Brain microvascular endothelial cell (primary cell): Measurements from ENCODE around the gene SAMD4A.

Source experiments
- DNase-seq: peaks from one replicate; pipeline ENCODE4 v3.0.0-alpha.2; 2020
- H3K27ac ChIP-seq: fragments of 250-450 bp; sonication (Bioruptor Pico); 2 replicates; pipeline ENCODE4 v1.5.1; 2020; ENCODE audit warnings: mild to moderate bottlenecking, moderate library complexity
- H3K27me3 ChIP-seq: fragments of 250-450 bp; sonication (Bioruptor Pico); replicated peaks from 2 replicates; pipeline ENCODE4 v1.5.1; 2020; ENCODE audit warnings: mild to moderate bottlenecking
- H3K36me3 ChIP-seq: fragments of 250-450 bp; sonication (Bioruptor Pico); replicated peaks from 2 replicates; pipeline ENCODE4 v1.5.1; 2020; ENCODE audit warnings: mild to moderate bottlenecking
- H3K4me3 ChIP-seq: 2 replicates; pipeline ENCODE4 v1.5.1; 2011; ENCODE audit warnings: low read depth, mild to moderate bottlenecking, control low read depth, low read length, moderate library complexity
- in situ Hi-C: cut with HindIII; loops from 2 replicates; pipeline ENCODE4 v1.10.0; 2017; ENCODE audit warnings: low sequenced_read_pairs, low pct_ligation_motif_present
- TF ChIP-seq, protein P1 (sequence below): IDR thresholded peaks from 2 replicates; pipeline ENCODE4 v1.5.1; 2011; ENCODE audit warnings: low read depth, mild to moderate bottlenecking, moderate library complexity, low read length, control low read depth, inconsistent platforms; ENCODE audit errors: missing control alignments

SAMD4A gene

DNA sequence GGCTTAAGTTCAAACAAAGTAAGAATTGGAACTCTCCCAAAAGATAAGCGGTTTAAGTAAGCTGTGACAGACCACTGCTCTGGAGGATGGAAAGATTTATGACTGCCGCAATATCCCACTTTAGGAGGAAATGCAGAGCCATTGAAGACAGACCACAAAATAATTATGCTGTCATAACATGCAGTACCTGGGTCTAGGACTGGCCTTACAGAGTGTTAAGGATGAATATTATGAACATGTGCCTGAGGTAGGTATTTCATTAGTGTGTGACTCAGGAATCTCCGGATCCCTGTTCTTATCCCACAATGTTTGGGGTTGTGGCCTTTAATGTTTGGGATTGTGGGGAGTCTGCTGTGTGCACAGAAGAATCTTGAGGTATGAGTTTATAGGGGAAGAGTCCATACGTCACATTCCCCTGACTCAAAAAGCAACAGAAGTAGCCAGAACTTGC lies 114.9 kb downstream of the SAMD4A start:
- in situ Hi-C loops: no loop called here
- Histone ChIP-seq H3K27ac (peak overlapping the region; percentile 6), H3K4me3 (no peak overlapping the region), H3K36me3 (no peaks in the 10 kb centered on the region), H3K27me3 (no peaks in the 10 kb centered on the region)
- TF ChIP-seq, protein P1, sequence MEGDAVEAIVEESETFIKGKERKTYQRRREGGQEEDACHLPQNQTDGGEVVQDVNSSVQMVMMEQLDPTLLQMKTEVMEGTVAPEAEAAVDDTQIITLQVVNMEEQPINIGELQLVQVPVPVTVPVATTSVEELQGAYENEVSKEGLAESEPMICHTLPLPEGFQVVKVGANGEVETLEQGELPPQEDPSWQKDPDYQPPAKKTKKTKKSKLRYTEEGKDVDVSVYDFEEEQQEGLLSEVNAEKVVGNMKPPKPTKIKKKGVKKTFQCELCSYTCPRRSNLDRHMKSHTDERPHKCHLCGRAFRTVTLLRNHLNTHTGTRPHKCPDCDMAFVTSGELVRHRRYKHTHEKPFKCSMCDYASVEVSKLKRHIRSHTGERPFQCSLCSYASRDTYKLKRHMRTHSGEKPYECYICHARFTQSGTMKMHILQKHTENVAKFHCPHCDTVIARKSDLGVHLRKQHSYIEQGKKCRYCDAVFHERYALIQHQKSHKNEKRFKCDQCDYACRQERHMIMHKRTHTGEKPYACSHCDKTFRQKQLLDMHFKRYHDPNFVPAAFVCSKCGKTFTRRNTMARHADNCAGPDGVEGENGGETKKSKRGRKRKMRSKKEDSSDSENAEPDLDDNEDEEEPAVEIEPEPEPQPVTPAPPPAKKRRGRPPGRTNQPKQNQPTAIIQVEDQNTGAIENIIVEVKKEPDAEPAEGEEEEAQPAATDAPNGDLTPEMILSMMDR: no peak
- peak; percentile 27 for DNase-seq

DNA sequence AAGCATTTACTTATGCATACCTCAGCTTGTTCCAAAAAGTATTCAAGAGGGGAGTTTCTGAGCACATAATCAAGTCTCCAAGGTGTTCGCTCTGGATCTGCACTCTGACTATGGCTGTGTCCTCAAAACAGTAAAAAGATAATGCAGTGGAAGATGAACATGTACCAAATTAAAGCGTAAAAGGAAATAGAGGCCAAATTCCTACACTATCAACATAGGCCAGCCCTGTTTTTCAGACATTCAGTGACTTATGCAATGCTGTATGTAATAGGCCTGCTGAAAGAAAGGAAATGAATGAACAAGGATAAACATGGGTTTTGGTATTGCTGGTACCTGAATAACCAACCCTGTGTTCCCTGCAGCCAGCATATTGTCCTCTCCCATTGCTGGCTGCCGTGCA lies 115.7 kb downstream of the SAMD4A start:
- TF ChIP-seq, protein P1: no peak
- DNase-seq: no peak
- H3K27ac ChIP-seq: no peak overlapping the region
- in situ Hi-C loops: no loop called here
- no peaks in the 10 kb centered on the region for H3K27me3 ChIP-seq
- no peaks in the 10 kb centered on the region for H3K36me3 ChIP-seq
- no peak overlapping the region for H3K4me3 ChIP-seq

DNA sequence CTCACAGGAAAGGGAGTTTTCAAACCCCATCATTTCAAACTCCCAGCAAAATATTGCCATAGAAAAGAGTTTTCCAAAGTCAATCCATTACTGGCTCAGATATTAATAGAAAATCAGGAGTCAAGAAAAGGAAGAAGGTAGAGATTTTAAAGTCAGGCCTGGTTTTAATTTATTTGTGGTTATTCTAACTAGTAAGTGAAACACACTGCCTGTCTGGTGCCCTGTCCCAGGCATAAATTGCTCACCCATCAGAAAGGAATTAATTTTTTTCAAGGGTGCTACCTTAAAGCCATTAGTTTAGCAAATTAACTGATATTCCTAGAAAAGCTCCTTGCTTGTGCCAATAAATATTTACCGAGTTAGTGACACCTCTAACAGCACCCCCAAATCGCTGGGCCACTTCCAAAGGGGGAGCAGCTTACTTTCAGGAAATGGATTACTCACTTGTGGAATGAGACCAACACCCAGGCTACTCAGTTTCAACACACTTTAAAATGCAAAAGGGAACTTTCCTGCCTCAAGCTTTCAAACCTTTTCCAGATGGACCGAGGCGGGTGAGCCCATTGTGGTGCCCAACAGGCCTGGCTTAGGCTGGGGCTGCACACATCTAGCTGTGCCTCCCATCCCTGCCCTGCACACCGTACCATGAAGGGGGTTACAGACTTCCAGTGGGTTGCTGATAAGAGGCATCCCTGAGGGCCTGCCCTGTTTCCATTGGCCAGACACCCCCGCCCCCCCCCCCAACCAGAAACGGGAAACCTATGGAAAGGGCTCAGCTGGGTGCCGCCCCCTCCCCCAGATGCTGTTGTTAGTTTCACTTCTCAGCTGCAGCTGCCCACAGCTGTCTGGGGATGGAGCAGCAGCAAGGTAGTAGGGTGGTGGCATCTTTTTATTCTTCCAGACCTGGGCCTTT lies 117.2 kb downstream of the SAMD4A start:
- in situ Hi-C loops: no loop called here
- TF ChIP-seq, protein P1: no peak
- peak overlapping the region; percentile 65 for H3K27ac ChIP-seq
- H3K4me3 ChIP-seq: no peak overlapping the region
- H3K36me3 ChIP-seq: no peaks in the 10 kb centered on the region
- DNase-seq: peak; percentile 37
- no peaks in the 10 kb centered on the region for H3K27me3 ChIP-seq

DNA sequence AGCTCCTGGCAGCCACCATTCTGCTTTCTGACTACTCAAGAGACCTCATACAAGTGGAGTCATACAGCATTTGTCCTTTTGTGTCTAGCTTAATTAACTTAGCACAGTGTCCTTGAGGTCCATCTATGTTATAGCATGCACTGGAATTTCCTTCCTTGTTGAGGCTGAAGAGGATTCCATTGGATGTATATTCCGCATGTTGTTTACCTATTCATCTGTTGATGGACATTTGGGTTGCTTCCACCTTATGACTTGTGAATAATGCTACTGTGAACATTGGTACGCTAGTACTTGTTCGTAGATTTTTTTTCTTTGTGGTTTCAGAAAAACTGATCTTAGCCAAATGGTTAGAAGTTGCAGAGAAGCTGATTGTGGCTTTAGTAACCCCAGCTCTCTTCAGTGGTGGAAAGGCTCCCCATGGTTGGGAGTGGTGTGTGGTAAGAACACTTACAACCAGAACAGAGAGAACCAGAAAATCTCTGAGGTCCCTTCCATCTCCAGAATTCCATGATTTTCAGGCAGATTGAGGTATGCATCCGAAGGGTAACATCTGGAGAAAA lies 118.4 kb downstream of the SAMD4A start:
- H3K4me3 ChIP-seq: no peak overlapping the region
- no peaks in the 10 kb centered on the region for H3K27me3 ChIP-seq
- TF ChIP-seq, protein P1: no peak
- no peak overlapping the region for H3K27ac ChIP-seq
- in situ Hi-C loops: no loop called here
- H3K36me3 ChIP-seq: no peaks in the 10 kb centered on the region
- no peak for DNase-seq

GRCh38 chr14:54686219-54686870 lies 119.4 kb downstream of the SAMD4A start:
- no peaks in the 10 kb centered on the region for H3K36me3 ChIP-seq
- no peak overlapping the region for H3K4me3 ChIP-seq
- H3K27ac ChIP-seq: peak overlapping the region; percentile 52
- in situ Hi-C loops: no loop called here
- peak; percentile 73 for DNase-seq
- H3K27me3 ChIP-seq: no peaks in the 10 kb centered on the region
- TF ChIP-seq, protein P1: no peak
